ENCODE data around the gene STK38. TPM values are rescaled to one million over a fixed set of nuclear protein-coding genes. Genes with fewer than 3 reads are reported as not detected.

Gene STK38
- total and polyA plus RNA-seq, 2 of the 13 experiments (the other 11 are each of a cell fraction or from before 2014, with no cell fraction given) = 10.3 to 20.7 TPM

- TF ChIP-seq ZBTB10 (CRISPR knock-in tag; IDR thresholded peaks at IDR 0.05; ENCODE audit: borderline replicate concordance) (no peak), CHCHD3 (CRISPR knock-in tag; IDR thresholded peaks at IDR 0.05) (peak; percentile 51; the same call in 1 of the 2 replicates), KIAA2018 (CRISPR knock-in tag; IDR thresholded peaks at IDR 0.05; ENCODE audit: borderline replicate concordance) (no peak), ZBTB44 (CRISPR knock-in tag; IDR thresholded peaks at IDR 0.05) (no peak), SIN3B (IDR thresholded peaks at IDR 0.05; ENCODE audit: low read length) (peak; percentile 74; the same call in 1 of the 2 replicates), HBP1 (CRISPR knock-in tag; IDR thresholded peaks at IDR 0.05; ENCODE audit: low read depth) (peak; percentile 81; the same call in 1 of the 2 replicates), RFXANK (CRISPR knock-in tag; IDR thresholded peaks at IDR 0.05) (peak; percentile 98)
These were observed 46.9 kb upstream of the STK38 start, which contains the start of gene SRSF3 (continued) for GRCh38 chr6:36594029-36594815.
